Activated T-cell treated with anti-CD3 and anti-CD28 coated beads for 1 hour (primary cell): ENCODE measurements around the gene WNT6.

Experiments
- DNase-seq: peaks from one replicate; pipeline ENCODE4 v3.0.0-alpha.2; 2020; ENCODE audit warnings: low read depth

Gene WNT6

GRCh38 chr2:218857371-218858137, 2.1 kb upstream of the WNT6 start:
- no peak for DNase-seq

- DNase-seq = no peak
These were observed 1.5 kb upstream of the WNT6 start for GRCh38 chr2:218858138-218858445.

- no peak for DNase-seq
These were observed 692 bp upstream of the WNT6 start for GRCh38 chr2:218858671-218859555.

GRCh38 chr2:218859988-218860831, 605 bp downstream of the WNT6 start:
- DNase-seq = no peak

- no peak for DNase-seq
These were observed 1.4 kb downstream of the WNT6 start for GRCh38 chr2:218860950-218861381.

GRCh38 chr2:218861645-218862318, 2.2 kb downstream of the WNT6 start:
- DNase-seq = no peak

GRCh38 chr2:218863021-218863520, 3.5 kb downstream of the WNT6 start:
- no peak for DNase-seq

GRCh38 chr2:218865396-218865795, 5.8 kb downstream of the WNT6 start:
- no peak for DNase-seq

- no peak for DNase-seq
These were observed 6.4 kb downstream of the WNT6 start for GRCh38 chr2:218865999-218866398.

- no peak for DNase-seq
These were observed 8.3 kb downstream of the WNT6 start for GRCh38 chr2:218867900-218868299.

- DNase-seq = no peak
These were observed 9.5 kb downstream of the WNT6 start for GRCh38 chr2:218869064-218869463.

GRCh38 chr2:218870984-218871344, 11.4 kb downstream of the WNT6 start:
- no peak for DNase-seq

- no peak for DNase-seq
These were observed 12.0 kb downstream of the WNT6 start for GRCh38 chr2:218871345-218872302.

- DNase-seq = no peak
These were observed 13.2 kb downstream of the WNT6 start for GRCh38 chr2:218872645-218873358.

- DNase-seq = no peak
These were observed 14.0 kb downstream of the WNT6 start for GRCh38 chr2:218873359-218874194.

GRCh38 chr2:218875692-218876246, 16.2 kb downstream of the WNT6 start:
- DNase-seq = no peak

- peak; percentile 59 for DNase-seq
These were observed 17.1 kb downstream of the WNT6 start for GRCh38 chr2:218876562-218877219.

GRCh38 chr2:218877331-218877730, 17.7 kb downstream of the WNT6 start:
- no peak for DNase-seq
